ENCODE data around the gene LIAS. TPM values are rescaled to one million over a fixed set of nuclear protein-coding genes. Genes with fewer than 3 reads are reported as not detected.

Gene LIAS
- total and polyA plus RNA-seq, 4 donors = 7.1 to 9.7 (median 9.5) TPM

DNA sequence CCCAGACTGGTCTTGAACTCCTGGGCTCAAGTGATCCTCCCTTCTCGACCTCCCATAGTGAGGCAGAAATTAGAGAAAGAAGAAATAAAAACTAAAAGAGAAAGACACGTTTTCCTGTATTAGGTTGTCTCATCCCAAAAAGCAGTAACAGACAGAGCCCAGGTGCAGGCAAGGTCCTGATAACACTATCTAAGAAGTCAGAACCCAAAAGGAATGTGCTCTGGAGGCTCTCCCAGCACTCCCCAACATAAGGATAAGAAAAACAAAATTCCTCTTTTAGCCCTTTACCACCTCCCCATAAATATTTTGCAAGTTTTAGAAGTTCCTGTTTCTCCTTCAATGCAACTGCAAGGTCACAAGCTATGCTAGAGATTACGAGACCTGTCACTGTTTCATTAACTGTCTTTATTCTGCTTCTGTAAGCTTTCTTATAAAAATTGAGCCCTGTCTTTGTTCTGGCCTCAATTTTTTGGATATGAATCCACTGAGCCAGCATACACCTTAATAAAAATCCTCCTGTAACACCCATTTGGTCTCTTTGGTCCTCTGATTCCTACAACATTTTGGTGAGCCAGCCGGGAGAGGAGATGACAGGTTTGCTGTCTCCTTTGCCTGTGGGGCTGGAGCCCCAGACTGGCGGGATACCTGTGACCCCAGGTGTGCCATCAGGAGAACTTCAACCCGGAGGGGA is 25.9 kb downstream of the LIAS start:
- WGBS = 88% methylated on average over 6 of the region's 6 CpGs
- DNase-seq (ENCODE audit: low spot score) = no peak
- H3K4me3 ChIP-seq (ENCODE audit: low read depth in 1 of 3, low read length in 3 of 3) = no peak overlapping the region
- no peak overlapping the region for H3K9ac ChIP-seq (ENCODE audit: low read depth in 1 of 2, low read length in 2 of 2)
- H3K36me3 ChIP-seq (ENCODE audit: control insufficient read depth in 4 of 4, insufficient read depth in 3 of 4, low read depth in 1 of 4, low read length in 3 of 4) = no peaks in the 10 kb centered on the region
- TF ChIP-seq NR2F2 (IDR thresholded peaks at IDR 0.05) (no peak), HNF4A (conservative IDR thresholded peaks at IDR 0.05) (no peak), YY1 (IDR thresholded peaks at IDR 0.05) (no peak), GABPA (IDR thresholded peaks at IDR 0.05 in 1 of 2, conservative IDR thresholded peaks at IDR 0.05 in 1 of 2) (no peak), HNF4G (IDR thresholded peaks at IDR 0.05) (no peak), TAF1 (conservative IDR thresholded peaks at IDR 0.05) (no peak), SP1 (IDR thresholded peaks at IDR 0.05) (no peak), RAD21 (IDR thresholded peaks at IDR 0.05) (no peak)
- TF ChIP-seq, protein P1, sequence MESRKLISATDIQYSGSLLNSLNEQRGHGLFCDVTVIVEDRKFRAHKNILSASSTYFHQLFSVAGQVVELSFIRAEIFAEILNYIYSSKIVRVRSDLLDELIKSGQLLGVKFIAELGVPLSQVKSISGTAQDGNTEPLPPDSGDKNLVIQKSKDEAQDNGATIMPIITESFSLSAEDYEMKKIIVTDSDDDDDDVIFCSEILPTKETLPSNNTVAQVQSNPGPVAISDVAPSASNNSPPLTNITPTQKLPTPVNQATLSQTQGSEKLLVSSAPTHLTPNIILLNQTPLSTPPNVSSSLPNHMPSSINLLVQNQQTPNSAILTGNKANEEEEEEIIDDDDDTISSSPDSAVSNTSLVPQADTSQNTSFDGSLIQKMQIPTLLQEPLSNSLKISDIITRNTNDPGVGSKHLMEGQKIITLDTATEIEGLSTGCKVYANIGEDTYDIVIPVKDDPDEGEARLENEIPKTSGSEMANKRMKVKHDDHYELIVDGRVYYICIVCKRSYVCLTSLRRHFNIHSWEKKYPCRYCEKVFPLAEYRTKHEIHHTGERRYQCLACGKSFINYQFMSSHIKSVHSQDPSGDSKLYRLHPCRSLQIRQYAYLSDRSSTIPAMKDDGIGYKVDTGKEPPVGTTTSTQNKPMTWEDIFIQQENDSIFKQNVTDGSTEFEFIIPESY (IDR thresholded peaks at IDR 0.05) = no peak
- TF ChIP-seq, protein P2, sequence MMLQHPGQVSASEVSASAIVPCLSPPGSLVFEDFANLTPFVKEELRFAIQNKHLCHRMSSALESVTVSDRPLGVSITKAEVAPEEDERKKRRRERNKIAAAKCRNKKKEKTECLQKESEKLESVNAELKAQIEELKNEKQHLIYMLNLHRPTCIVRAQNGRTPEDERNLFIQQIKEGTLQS (IDR thresholded peaks at IDR 0.05) = no peak
- H3K4me1 ChIP-seq (ENCODE audit: control insufficient read depth in 4 of 4, insufficient read depth in 4 of 4, low read length in 3 of 4) = no peaks in the 10 kb centered on the region
- H3K27ac ChIP-seq (ENCODE audit: low read depth in 1 of 2, low read length in 2 of 2) = no peak overlapping the region
- H3K27me3 ChIP-seq (ENCODE audit: control insufficient read depth in 4 of 4, insufficient read depth in 4 of 4, low read length in 3 of 4) = no peaks in the 10 kb centered on the region
- H3K9me3 ChIP-seq (ENCODE audit: control insufficient read depth in 4 of 4, low read length in 3 of 4) = no peaks in the 10 kb centered on the region

DNA sequence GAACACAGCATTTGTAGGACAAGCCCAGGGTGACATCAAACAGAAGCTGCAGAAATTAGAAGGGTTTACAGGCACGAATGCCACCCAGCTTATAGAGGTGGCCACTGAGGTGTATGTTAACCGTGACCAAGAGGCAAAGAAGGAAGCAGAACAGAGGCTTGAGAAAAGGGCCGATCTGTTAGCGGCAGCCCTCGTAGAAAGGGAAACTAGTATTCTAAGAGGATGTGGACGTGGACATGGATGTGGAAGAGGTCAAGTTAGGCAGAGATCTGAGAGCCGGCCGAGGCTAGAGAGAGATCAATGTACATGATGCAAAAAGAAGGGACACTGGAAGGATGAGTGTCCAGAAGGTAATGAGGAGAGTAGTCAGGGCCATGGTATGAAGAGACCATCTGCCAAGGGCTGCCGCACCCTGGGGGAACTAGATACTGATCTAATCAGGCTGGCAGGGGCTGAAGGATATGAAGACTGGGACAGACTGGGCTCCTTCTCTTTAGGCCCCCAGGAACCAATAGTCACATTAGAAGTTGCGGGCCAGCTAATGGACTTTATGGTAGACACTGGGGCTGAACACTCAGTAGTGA is 27.5 kb downstream of the LIAS start:
- no peaks in the 10 kb centered on the region for H3K36me3 ChIP-seq (ENCODE audit: control insufficient read depth in 4 of 4, insufficient read depth in 3 of 4, low read depth in 1 of 4, low read length in 3 of 4)
- WGBS = 88% methylated on average over 10 of the region's 10 CpGs
- no peak overlapping the region for H3K9ac ChIP-seq (ENCODE audit: low read depth in 1 of 2, low read length in 2 of 2)
- H3K4me3 ChIP-seq (ENCODE audit: low read depth in 1 of 3, low read length in 3 of 3) = no peak overlapping the region
- TF ChIP-seq RXRA (IDR thresholded peaks at IDR 0.05) = no peak
- TF ChIP-seq FOXA1 (IDR thresholded peaks at IDR 0.05) = no peak
- TF ChIP-seq SP1 (IDR thresholded peaks at IDR 0.05) = no peak
- no peak for TF ChIP-seq HNF4A (conservative IDR thresholded peaks at IDR 0.05)
- TF ChIP-seq HNF4G (IDR thresholded peaks at IDR 0.05) = no peak
- TF ChIP-seq, protein P2 (IDR thresholded peaks at IDR 0.05) = no peak
- TF ChIP-seq, protein P3, sequence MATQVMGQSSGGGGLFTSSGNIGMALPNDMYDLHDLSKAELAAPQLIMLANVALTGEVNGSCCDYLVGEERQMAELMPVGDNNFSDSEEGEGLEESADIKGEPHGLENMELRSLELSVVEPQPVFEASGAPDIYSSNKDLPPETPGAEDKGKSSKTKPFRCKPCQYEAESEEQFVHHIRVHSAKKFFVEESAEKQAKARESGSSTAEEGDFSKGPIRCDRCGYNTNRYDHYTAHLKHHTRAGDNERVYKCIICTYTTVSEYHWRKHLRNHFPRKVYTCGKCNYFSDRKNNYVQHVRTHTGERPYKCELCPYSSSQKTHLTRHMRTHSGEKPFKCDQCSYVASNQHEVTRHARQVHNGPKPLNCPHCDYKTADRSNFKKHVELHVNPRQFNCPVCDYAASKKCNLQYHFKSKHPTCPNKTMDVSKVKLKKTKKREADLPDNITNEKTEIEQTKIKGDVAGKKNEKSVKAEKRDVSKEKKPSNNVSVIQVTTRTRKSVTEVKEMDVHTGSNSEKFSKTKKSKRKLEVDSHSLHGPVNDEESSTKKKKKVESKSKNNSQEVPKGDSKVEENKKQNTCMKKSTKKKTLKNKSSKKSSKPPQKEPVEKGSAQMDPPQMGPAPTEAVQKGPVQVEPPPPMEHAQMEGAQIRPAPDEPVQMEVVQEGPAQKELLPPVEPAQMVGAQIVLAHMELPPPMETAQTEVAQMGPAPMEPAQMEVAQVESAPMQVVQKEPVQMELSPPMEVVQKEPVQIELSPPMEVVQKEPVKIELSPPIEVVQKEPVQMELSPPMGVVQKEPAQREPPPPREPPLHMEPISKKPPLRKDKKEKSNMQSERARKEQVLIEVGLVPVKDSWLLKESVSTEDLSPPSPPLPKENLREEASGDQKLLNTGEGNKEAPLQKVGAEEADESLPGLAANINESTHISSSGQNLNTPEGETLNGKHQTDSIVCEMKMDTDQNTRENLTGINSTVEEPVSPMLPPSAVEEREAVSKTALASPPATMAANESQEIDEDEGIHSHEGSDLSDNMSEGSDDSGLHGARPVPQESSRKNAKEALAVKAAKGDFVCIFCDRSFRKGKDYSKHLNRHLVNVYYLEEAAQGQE (IDR thresholded peaks at IDR 0.05) = no peak
- TF ChIP-seq TAF1 (conservative IDR thresholded peaks at IDR 0.05) = no peak
- TF ChIP-seq, protein P4, sequence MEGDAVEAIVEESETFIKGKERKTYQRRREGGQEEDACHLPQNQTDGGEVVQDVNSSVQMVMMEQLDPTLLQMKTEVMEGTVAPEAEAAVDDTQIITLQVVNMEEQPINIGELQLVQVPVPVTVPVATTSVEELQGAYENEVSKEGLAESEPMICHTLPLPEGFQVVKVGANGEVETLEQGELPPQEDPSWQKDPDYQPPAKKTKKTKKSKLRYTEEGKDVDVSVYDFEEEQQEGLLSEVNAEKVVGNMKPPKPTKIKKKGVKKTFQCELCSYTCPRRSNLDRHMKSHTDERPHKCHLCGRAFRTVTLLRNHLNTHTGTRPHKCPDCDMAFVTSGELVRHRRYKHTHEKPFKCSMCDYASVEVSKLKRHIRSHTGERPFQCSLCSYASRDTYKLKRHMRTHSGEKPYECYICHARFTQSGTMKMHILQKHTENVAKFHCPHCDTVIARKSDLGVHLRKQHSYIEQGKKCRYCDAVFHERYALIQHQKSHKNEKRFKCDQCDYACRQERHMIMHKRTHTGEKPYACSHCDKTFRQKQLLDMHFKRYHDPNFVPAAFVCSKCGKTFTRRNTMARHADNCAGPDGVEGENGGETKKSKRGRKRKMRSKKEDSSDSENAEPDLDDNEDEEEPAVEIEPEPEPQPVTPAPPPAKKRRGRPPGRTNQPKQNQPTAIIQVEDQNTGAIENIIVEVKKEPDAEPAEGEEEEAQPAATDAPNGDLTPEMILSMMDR (IDR thresholded peaks at IDR 0.05; ENCODE audit: low read depth, low read length, missing input control) = no peak
- TF ChIP-seq YY1 (IDR thresholded peaks at IDR 0.05) = no peak
- no peak for TF ChIP-seq NR2F2 (IDR thresholded peaks at IDR 0.05)
- TF ChIP-seq, protein P5, sequence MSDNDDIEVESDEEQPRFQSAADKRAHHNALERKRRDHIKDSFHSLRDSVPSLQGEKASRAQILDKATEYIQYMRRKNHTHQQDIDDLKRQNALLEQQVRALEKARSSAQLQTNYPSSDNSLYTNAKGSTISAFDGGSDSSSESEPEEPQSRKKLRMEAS (IDR thresholded peaks at IDR 0.05) = no peak
- no peak for TF ChIP-seq JUND (IDR thresholded peaks at IDR 0.05)
- TF ChIP-seq, protein P1 (IDR thresholded peaks at IDR 0.05) = no peak
- no peak for TF ChIP-seq RAD21 (IDR thresholded peaks at IDR 0.05)
- TF ChIP-seq EGR1 (IDR thresholded peaks at IDR 0.05; ENCODE audit: low read depth in 2 of 2) = no peak
- TF ChIP-seq FOXA2 (IDR thresholded peaks at IDR 0.05) = no peak
- no peak for TF ChIP-seq GABPA (IDR thresholded peaks at IDR 0.05 in 1 of 2, conservative IDR thresholded peaks at IDR 0.05 in 1 of 2)
- H3K4me1 ChIP-seq (ENCODE audit: control insufficient read depth in 4 of 4, insufficient read depth in 4 of 4, low read length in 3 of 4) = no peaks in the 10 kb centered on the region
- no peak for DNase-seq (ENCODE audit: low spot score)
- H3K27me3 ChIP-seq (ENCODE audit: control insufficient read depth in 4 of 4, insufficient read depth in 4 of 4, low read length in 3 of 4) = no peaks in the 10 kb centered on the region
- H3K9me3 ChIP-seq (ENCODE audit: control insufficient read depth in 4 of 4, low read length in 3 of 4) = no peaks in the 10 kb centered on the region
- H3K27ac ChIP-seq (ENCODE audit: low read depth in 1 of 2, low read length in 2 of 2) = no peak overlapping the region
